ENCODE measurements around the gene DIO1.
"Not testable (repeated sequence)": the region's sequence is repeated elsewhere in the genome, so short reads cannot be mapped to it uniquely, and the experiment has no call there.

Gene DIO1

DNA sequence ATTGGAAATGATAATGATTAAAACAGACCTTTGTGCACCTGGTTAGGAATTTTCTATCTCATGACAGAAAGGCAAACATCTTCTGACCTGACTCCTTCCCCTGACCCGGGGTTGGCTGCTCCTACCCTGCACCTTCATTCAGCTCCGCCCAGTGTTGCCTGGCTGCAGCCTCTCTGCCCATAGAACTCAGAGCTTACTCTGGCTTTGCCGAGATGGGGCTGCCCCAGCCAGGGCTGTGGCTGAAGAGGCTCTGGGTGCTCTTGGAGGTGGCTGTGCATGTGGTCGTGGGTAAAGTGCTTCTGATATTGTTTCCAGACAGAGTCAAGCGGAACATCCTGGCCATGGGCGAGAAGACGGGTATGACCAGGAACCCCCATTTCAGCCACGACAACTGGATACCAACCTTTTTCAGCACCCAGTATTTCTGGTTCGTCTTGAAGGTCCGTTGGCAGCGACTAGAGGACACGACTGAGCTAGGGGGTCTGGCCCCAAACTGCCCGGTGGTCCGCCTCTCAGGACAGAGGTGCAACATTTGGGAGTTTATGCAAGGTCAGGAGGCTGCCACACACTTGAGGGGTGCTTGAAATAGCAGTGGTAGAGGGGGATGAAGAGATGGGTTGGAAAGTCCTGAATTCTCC, at the start of gene DIO1:
Gene DIO1, plus strand, starts transcription at position 189 of the 638 bp plus-strand sequence. Its CDS starts 24 bp downstream, at position 213.
- no peak for DNase-seq

DNA sequence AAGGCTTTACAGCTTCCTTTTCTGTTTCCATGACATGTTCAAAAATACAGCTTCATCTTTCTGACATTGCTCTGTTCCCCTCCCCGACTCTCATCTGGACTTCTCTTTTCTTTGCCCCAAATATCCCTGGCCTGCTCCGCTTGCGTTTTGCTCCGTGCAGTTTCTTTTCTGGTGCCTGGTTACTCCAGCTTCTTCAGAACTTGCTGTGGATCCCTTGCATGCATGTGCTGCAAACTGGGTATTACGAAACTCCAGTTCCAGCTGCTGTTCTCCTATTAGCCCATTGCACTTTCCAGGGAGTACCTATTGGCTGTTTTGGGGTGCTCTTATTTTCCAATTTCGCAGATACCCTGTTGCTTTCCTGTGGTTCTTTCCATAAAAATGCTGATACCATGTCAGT, 46.0 kb upstream of the DIO1 start:
- DNase-seq: no peak

DNA sequence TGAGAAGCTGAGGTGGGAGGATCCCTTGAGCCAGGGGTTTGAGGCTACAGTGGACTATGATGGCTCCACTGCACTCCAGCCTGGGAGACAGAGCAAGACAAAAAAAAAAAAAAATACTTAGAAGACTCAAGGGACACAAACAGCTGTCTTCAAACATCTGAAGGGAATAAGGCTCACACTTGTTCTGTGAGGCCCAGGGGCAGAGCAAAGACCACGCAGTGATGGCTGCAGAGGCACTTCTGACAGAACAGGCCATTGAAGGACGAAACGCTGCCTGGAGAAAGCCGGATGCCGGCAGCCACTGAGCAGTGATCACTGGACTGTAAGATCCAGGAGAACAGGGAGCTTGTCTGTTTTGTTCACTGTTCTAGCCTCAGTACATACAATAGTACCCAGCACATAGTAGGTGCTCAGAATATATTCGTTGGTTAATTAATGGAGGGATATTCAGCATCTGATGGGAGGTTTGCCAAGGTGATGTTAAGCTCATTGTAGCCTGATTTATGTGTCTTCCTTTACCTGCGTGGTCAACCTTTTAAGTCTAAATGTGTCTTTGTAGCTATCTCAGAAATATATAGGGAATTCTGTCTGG, 43.8 kb upstream of the DIO1 start:
- no peak for DNase-seq

DNA sequence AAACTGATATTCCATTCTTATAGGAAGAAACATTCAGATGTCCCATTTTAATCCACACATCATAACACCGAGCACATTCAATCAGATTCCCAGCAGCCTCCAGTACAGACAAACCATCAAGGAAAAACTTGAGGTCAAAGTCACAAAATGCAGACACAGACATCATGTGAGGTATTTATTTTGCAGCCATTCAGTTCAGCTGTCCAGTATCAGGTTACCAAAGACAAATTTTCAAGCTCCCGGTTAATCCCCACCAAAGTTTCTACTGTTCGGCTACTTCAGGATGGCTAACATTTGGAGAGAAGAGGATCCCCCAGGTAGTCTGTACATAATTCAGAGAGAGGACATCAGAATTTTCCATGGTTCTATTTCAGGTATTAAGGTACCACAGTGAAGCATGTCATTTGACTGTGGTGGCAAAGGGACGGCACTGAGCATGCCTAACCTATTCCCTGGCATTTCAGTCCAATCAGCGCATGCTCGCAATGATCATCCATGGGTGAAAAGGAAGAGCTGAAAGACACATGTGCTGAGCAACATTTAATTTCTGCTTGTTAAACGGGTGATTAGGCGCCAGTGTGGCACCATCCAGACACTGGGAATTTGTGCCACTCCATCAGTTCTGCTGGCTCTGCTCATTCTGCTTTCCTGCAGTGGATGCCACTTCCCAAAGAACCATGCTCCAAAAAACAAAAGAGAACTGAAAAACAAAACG, 42.3 kb upstream of the DIO1 start:
- no peak for DNase-seq

DNA sequence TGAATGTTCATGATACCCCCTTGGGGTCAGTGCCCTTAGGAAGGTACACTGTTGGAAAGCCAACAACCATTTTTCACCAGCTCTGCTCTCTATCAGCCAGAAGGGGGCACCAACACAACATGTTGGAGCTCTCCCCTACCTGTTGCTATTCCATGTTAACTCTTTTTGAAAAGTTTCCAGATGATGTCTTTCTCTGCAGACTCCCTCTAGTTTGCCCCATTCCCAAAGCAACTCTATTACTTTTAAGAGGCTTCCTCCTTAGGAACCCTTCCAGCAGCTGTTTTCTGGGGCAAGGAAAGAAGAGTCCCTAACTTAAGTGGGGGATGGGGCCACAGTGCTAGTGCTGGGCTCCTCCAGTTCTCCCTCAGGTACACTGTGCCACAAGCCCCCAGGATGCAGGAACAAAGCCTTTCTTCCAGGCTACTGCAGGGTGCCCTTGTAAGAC, 33.0 kb upstream of the DIO1 start:
- DNase-seq: peak; percentile 31 to 40

DNA sequence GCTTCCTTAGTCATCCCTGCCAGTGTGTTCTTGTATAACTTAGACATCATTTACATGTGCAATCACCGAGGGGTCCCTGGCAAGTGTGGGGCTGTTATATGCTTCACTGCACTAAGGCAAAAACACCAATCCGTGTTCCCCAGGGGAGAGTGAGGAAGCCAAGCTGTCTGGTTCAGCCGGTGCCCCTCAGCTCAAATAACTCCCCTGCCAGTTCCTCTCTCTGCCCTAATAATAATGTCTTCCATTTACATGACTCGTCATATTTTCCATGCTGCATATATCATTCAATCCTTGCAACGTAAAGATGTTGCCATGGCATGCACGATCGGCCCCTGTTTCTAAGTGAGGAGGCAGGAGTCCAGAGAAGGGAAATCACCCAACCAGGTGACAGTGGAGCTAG, 31.5 kb upstream of the DIO1 start:
- DNase-seq: no peak

DNA sequence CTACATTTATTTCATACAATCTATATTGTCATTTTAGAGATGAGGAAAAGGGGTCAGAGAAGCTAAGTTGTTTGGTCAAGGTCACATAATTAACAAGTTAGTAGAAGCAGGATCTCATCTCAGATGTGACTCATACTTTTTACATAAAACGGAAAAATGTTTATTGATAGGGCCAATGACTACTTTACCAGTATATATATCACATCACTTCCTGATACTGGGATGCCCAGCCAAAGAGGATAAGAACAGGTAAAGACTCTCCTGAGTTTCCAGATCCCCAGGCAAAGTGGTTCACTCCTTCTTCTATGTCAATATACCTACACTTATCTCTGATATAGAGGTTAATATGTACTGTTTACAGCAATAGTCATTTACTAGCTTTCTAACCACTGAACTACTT, 25.4 kb upstream of the DIO1 start:
- no peak for DNase-seq

DNA sequence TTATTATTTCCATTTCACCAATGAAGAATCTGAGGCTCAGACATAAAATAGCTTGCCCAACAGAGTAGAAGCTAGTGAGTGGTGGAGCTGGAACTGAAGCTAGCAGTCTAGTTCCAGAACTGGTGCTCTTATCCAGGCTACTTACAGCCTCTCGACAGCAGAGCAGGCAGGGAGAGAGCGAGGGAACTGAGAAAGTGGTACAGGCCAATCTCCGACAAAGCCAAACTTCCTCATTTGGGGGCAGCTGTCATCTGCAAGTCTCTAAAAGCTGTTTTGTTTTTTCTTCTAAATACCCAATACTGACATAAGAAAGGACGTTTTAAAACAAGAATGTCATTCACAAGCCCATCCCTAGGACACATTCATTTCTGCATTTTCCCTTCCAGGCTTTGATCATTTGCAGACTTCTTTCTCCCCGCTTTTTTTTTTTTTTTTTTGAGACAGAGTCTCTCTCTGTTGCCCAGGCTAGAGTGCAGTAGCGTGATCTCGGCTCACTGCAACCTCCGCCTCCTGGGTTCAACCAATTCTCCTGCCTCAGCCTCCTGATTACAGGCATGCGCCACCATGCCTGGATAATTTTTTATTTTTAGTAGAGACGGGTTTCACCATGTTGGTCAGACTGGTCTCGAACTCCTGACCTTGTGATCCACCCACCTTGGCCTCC, 24.4 kb upstream of the DIO1 start:
- no peak for DNase-seq

DNA sequence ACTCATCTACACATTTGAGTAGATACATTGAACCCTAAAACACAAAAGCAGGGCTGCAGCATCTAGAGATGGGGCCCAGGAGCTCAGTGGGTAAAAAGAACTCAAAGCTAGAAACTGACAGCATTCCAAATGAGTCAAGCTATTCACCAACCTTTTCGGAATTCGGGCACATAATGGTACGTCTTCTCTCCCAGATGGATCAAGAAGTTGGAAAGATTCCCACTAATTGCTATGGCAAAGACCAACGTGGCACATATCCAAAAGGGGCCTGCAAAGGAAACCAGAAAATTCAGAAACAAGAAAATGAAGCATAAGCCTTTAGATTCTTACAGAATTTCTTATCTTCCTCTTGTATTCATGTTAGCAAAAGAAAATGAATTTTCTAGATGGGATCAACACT, 22.8 kb upstream of the DIO1 start:
- DNase-seq: no peak

DNA sequence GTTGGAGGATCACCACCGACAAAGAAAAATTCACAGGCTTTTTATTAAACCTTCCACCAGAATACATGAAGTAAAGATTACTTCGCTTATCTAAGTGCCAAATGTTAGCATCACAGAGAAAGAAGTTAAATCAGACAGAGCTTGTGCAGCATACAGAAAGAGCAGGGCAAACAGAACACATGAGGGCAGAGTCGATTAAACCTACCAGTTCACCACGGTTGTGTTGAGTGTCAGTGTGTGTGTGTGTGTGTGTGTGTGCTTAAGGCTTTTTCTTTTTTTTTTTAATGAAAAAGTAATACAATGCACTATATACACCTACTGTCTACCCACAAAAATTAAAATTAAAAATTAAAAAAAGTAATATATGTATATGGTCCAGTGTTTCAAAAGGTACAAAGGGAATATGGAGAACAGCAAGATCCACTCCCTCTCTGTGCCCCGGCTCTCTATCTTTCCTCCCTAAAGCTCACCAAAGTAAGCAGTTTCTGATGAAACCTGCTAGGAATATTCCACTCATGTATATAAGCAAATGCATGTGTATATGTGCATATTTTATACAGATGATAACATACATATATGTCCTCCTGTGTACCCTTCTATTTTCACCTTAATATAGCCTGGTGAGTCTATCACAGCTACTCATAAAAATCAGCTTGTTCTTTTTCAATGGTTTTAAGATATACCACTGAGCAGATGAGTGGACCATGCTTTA, 22.1 kb upstream of the DIO1 start:
- DNase-seq: no peak

DNA sequence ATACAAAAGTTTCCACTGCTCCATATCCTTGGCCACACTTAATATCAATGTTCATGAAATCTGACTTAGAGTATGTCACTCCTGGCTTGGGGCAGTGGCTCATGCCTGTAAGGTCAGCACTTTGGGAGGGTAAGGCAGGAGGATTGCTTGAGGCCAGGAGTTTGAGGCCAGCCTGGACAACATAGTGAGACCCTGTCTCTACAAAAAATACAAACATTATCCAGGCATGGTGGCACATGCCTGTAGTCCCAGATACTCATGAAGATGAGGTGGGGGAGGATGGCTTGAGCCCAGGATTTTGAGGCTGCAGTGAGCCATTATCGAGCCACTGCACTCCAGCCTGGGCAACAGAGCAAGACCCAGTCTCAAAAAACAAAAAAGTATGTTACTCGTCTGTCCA, 18.8 kb upstream of the DIO1 start:
- not testable (repeated sequence) for DNase-seq

DNA sequence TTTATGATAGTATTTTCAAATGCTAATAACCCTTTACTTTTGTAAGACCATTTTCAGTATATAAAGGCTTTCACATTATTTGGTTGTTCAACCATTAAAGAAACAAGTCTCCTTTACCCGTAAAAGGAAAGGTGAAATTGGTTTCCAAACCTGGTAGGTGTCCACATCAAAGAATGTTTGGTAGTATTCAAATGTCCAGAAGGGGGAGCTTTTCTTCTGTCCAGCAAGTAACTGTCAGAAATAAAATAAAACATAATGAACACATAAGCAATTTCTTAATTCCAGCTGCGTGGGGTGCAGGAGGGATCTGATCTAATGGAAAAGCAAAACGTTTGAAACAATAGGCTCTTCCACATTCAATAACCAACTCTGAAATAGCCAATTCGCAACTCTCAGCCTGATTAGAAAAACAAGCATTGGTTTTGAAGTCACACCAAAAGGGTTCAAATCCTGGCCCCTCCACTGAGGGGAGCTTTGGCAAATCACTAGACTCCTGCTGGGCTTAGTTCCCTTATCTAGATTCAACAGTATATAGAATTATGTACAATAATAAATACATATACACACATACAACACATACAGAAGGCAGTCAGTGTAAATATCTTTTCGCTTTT, 15.4 kb upstream of the DIO1 start:
- DNase-seq: no peak

DNA sequence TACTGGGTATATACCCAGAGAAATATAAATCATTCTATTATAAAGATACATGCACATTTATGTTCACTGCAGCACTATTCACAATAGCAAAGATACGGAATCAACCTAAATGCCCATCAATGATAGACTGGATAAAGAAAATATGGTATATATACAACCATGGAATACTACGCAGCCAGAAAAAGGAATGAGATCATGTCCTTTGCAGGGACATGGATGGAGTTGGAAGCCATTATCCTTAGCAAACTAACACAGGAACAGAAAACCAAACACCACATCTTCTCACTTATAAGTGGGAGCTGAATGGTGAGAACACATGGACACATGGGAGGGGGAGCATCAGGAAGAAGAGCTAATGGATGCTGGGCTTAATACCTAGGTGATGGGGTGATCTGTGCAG, 12.1 kb upstream of the DIO1 start:
- DNase-seq: not testable (repeated sequence)

DNA sequence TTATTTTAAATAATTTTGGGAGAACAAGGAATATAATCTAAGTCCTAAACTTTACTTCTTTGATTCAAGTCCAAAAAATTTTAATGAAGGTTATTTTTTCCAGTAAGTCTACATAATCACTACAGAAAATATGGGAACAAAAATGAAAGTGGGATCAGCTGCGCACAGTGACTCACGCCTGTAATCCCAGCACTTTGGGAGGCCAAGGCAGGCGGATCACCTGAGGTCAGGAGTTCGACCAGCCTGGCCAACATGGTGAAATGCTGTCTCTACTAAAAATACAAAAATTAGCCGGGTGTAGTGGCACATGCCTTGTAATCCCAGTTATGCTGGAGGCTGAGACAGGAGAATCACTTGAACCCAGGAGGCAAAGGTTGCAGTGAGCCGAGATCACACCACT, 10.4 kb upstream of the DIO1 start:
- not testable (repeated sequence) for DNase-seq

DNA sequence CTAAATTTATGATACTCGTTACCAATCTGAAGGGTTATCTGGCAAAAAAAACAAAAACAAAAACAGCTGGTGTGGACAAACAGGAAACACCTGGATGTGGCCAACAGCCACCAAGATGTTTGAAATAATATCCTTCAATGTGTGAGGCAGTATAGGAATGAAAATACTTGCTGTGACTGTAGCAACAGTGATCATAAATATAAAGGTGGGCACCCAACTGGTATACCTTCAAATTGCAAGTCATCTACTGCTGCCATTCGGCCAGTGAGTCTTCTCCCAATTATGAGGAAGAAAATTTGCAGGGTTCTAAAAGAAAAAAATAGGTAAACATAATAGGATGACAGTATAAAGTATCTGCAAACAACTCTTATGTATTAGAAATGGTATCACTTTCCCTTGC, 5.3 kb upstream of the DIO1 start:
- no peak for DNase-seq

DNA sequence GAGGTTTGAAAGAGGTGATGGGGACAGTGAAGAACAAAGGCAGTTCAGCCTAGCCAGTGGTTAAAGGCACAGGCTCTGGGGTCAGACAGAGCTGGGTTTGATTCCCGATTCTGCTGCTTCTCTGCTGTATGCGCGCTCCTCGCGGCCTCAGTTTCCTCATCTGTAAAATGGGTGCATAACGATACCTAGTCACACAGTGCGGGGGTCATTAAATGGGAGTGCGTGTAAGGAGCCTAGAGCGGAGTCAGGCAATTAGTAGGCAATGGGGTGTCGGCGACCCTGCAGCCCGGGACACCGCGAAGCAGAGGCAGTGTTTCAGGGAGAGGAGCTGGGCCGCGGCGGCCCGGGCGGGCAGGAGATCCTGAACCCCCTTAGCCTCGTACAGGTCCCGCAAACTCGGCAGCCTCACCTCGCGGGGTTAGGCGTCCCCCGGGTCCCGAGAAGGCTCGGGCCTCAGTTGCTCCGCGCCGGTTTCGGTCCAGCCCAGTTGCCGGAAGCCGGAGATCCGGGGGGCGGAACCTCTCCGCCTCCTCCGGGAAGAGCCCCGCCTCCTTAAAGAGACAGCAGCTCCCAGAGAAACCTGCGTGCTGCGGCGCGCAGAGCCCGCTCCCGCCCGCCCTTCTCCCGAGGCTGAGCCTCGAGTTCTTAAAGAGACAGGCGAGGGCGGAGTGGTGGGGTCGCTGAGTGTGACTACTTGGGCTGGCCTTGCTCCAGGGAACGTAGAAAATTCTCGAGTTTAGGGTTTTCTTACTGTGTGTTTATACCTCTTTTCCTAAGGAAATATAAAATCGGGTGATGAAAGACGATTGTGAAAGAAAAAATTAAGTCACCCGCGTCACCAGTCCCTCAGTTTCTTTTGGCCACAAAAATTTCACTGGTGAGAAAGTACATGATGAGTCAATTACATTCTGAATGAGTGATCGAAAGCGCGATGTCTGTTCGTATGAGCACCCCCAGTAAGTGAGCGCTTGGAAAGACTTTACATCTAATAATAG, 4.4 kb upstream of the DIO1 start, which contains the start of gene YIPF1:
Gene YIPF1, minus strand, starts transcription at position 494 of the 995 bp plus-strand sequence. CDS start 860 bp downstream, outside the sequence.
- peak; percentile 76 to 80 for DNase-seq

DNA sequence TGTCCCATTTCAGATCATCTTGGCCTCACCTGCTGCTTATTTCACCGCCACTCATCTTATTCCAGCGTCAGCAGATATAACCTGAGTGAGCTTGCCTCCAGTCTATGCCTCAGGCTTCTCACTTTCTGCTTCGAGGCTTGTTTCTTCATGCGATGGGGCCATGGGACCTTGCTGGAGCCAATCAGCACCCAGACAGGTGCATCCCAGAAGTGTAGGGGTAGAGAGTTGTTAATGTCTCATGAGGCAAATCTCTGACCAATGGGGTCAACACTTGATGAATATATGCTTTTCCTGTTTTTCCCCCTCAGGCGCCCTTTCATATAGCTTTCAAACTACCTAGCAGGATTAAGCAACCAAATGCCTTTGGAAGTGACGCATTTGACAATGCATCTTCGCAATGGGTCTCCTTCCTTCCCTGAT, 3.5 kb upstream of the DIO1 start:
- DNase-seq: no peak

DNA sequence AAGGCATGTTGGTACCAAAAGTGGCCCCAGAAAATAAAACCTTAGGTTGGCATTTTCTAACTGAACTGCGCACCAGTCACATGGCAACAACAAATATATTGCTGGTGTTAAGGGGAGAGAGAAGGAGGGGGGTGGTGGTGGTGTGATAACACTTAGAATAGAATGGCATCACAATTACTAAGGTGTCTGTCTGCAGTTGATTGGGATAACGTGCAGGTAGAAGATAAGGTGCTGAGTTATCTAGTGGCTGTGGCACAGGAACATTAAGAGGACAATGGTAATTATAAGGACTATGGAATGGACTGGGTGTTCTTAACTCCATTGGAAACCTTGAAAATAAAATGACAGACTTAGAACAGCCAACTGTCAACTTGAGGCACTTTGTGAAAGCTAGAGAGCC, 3.0 kb upstream of the DIO1 start:
- no peak for DNase-seq

DNA sequence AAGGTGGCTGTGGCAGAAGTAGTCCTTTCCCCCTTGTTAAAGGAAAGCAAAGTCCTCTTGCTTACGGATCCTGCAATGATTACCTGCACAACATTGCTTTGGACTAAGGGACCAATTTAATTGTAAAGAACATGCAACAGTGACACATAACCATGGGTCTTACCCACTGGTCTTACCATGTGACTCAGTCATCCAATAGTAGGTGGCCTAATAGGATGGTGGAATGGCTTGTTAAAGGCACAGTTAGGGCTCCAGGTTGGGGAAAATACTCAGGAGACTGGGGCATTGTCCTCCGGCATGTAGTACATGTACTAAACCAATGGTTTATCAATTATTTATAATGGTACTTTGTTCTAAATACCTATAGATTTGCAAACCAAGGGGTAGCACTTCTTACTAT, 2.3 kb upstream of the DIO1 start:
- DNase-seq: no peak

DNA sequence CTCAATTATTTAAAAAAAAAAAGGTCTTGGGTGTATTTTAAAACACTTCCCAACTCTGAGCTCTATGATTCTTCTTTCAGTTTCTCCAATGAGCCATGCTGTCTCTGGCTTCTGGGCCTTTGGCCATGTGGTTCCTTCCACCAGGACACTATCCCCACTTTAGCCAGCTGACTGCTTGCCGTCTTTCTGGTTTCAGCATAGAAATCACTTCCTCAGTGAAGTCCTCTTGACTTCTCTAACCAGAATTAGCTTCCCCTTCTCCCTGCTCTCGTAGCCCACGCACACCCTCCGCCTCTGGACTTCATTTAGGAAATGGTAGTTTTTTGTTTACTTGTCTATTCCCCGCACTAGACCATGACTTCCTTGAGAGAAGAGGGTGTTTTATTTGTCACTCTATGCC, 1.1 kb upstream of the DIO1 start:
- no peak for DNase-seq

DNA sequence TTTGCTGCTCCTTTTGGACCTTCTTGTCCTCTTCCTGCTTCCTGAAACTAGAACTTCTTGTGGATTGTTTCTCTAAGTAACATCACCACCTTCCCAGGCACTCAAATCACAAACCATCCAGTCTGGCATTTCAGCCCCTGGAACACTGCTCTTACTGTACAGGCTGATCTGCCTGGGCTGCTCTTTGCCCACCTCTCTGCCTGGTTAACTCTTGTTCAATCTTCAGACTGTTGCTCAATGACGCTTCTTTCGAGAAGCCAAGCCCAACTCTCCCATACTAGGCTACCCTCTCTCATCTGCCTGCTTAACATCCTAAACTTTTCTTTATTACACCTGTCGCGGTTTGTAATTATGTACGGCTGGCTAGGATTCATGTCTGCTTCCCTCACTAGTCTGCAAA, 657 bp downstream of the DIO1 start:
- DNase-seq: no peak

Data from activated CD4-positive, alpha-beta T cell treated with anti-CD3 and anti-CD28 coated beads, Interleukin-2, amount 50 U/mL, for 4 hours (primary cell).